ENCODE data around the gene CYP4F12. TPM values are rescaled to one million over a fixed set of nuclear protein-coding genes. Genes with fewer than 3 reads are reported as not detected.

CYP4F12 gene
- total RNA-seq, 2 experiments from 2014 or later = 0.19 TPM; not detected in 1

Other genes starting within 250 kb of the CYP4F12 start
- gene WIZ, start 223.1 kb upstream of the CYP4F12 start, total RNA-seq = 10 to 100 TPM; 29.9 to 30.8 TPM
- 100 to 1,000 TPM; 166 to 172 TPM for gene RASAL3, start 208.5 kb upstream of the CYP4F12 start, total RNA-seq
- under 1 TPM; 0.09 to 0.12 TPM for gene PGLYRP2, start 193.6 kb upstream of the CYP4F12 start, total RNA-seq
- gene CYP4F22, start 164.6 kb upstream of the CYP4F12 start, total RNA-seq = 1 to 10 TPM; 1.2 to 1.9 TPM
- gene CYP4F8, start 57.9 kb upstream of the CYP4F12 start, total RNA-seq = not detected
- gene CYP4F3, start 32.2 kb upstream of the CYP4F12 start, total RNA-seq = under 1 TPM in 1 of 2 experiments, not detected in 1; 0.26 TPM
- gene OR10H2, start 54.9 kb downstream of the CYP4F12 start, total RNA-seq = not detected
- gene OR10H3, start 64.9 kb downstream of the CYP4F12 start, total RNA-seq = not detected
- not detected for gene OR10H5, start 114.6 kb downstream of the CYP4F12 start, total RNA-seq
- not detected for gene OR10H1, start 142.6 kb downstream of the CYP4F12 start, total RNA-seq
- not detected for gene CYP4F2, start 225.0 kb downstream of the CYP4F12 start, total RNA-seq

Data from activated CD8-positive, alpha-beta memory T cell treated with anti-CD3 and anti-CD28 coated beads, Interleukin-2, amount 10 ng/mL, durations not matched to agents 7 days and 5 days (primary cell).